Stimulated activated CD4-positive, alpha-beta T cell treated with anti-CD3 and anti-CD28 coated beads, Interleukin-1b, Interleukin-23, amount 100 ng/mL, for 24 hours (primary cell): ENCODE results near the gene BRAT1.
"Not testable (repeated sequence)": the region's sequence is repeated elsewhere in the genome, so short reads cannot be mapped to it uniquely, and the experiment has no call there.

ENCODE experiments used
- DNase-seq, 4 experiments: peaks; one replicate each; pipeline ENCODE4 v3.0.0-alpha.2; 2020; ENCODE audit warnings: low read depth in 4 of 4, low spot score in 1 of 4

Gene BRAT1

GRCh38 chr7:2564970-2565540, 9.7 kb upstream of the BRAT1 start:
- no peak for DNase-seq

- DNase-seq, result not testable (repeated sequence)
Observed at GRCh38 chr7:2563955-2564354, 8.6 kb upstream of the BRAT1 start.

GRCh38 chr7:2559283-2559950, 4.1 kb upstream of the BRAT1 start:
- peak in 1 of 4 experiments; percentile 14 for DNase-seq

- DNase-seq, result peak; percentile 74 to 89 (median 83)
Observed at GRCh38 chr7:2558629-2559282, 3.4 kb upstream of the BRAT1 start, which contains the start of gene IQCE. Gene IQCE, plus strand, starts transcription at chr7:2558979. Its CDS starts 203 bp downstream, at chr7:2559182.

- DNase-seq, result no peak
Observed at GRCh38 chr7:2554661-2555111, 638 bp downstream of the BRAT1 start.

- no peak for DNase-seq
Observed at GRCh38 chr7:2553831-2554581, 1.3 kb downstream of the BRAT1 start.

GRCh38 chr7:2553108-2553507, 2.2 kb downstream of the BRAT1 start:
- no peak for DNase-seq

GRCh38 chr7:2551418-2551817, 3.9 kb downstream of the BRAT1 start:
- DNase-seq, result no peak

GRCh38 chr7:2546776-2547586, 8.3 kb downstream of the BRAT1 start:
- DNase-seq, result no peak

GRCh38 chr7:2545746-2546425, 9.4 kb downstream of the BRAT1 start:
- DNase-seq, result no peak

- DNase-seq, result no peak
Observed at GRCh38 chr7:2544541-2545188, 10.7 kb downstream of the BRAT1 start.

GRCh38 chr7:2542916-2543871, 12.1 kb downstream of the BRAT1 start:
- DNase-seq, result no peak

- no peak for DNase-seq
Observed at GRCh38 chr7:2542011-2542915, 13.1 kb downstream of the BRAT1 start.

GRCh38 chr7:2541291-2542010, 13.9 kb downstream of the BRAT1 start:
- DNase-seq, result no peak

- no peak for DNase-seq
Observed at GRCh38 chr7:2540641-2541051, 14.7 kb downstream of the BRAT1 start.

GRCh38 chr7:2540133-2540532, 15.2 kb downstream of the BRAT1 start:
- no peak for DNase-seq
